Ovary (tissue), 3 donors: Measurements from ENCODE around the gene KICS2.

Experiments
- POLR2A ChIP-seq: fragments of 450-650 bp; IDR thresholded peaks from one replicate; pipeline ENCODE4 v1.6.1; 2017; ENCODE audit warnings: antibody characterized with exemption, mild to moderate bottlenecking, moderate library complexity
- TF ChIP-seq, protein P1 (sequence below), 3 donors: fragments of 450-650 bp in 2 of 3; fragments of 200-600 bp in 1 of 3; IDR thresholded peaks; one replicate each; pipeline versions ENCODE4 v1.5.1 to v1.8.0; 2016 to 2022; ENCODE audit warnings: antibody characterized with exemption in 3 of 3, mild to moderate bottlenecking in 1 of 3
- donor health status: DM: no; HTN: no; CAD: no.

DNA sequence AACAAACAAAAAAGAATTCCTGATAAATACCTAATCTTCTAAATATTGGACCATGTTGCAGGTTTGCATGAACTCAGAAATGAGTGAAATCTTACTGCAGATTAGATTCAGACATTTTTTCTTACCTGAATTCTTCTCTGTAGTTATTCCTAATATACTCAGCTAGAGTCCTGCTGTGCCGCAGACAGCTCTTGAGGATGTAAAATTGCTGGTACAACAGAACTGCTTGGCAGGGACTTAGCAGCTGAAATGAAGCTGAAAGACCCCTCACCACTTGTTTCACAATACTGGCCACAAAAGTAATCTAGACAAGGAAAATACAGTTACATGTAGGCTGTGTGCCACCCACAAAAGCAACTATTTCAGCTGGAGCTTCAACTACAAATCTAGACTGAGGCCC lies 48.3 kb upstream of the KICS2 start:
- TF ChIP-seq, protein P1, sequence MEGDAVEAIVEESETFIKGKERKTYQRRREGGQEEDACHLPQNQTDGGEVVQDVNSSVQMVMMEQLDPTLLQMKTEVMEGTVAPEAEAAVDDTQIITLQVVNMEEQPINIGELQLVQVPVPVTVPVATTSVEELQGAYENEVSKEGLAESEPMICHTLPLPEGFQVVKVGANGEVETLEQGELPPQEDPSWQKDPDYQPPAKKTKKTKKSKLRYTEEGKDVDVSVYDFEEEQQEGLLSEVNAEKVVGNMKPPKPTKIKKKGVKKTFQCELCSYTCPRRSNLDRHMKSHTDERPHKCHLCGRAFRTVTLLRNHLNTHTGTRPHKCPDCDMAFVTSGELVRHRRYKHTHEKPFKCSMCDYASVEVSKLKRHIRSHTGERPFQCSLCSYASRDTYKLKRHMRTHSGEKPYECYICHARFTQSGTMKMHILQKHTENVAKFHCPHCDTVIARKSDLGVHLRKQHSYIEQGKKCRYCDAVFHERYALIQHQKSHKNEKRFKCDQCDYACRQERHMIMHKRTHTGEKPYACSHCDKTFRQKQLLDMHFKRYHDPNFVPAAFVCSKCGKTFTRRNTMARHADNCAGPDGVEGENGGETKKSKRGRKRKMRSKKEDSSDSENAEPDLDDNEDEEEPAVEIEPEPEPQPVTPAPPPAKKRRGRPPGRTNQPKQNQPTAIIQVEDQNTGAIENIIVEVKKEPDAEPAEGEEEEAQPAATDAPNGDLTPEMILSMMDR (IDR thresholded peaks at IDR 0.05): no peak
- TF ChIP-seq POLR2A: no peak
